CD14-positive monocyte (primary cell): ENCODE results near the gene CFAP57. TPM values are rescaled to one million over a fixed set of nuclear protein-coding genes. Genes with fewer than 3 reads are reported as not detected.
A peak's percentile ranks its signal among the peaks of the same experiment; 100 is the strongest.

ENCODE experiments used
- DNase-seq, 3 donors: peaks; one replicate each; pipeline ENCODE4 v3.0.0-alpha.2; 2011 to 2022
- H2AFZ ChIP-seq: 2 replicates; pipeline ENCODE4 v1.6.0; 2012; ENCODE audit warnings: mild to moderate bottlenecking, low read depth, low read length, inconsistent platforms; ENCODE audit not compliant: insufficient read depth, poor library complexity, severe bottlenecking
- H3K27ac ChIP-seq, 2 donors: 1 replicate in 1 of 2; 2 replicates in 1 of 2; pipeline ENCODE4 v1.5.1; 2012 to 2013; ENCODE audit warnings: low read length in 2 of 2, control low read depth in 1 of 2, inconsistent platforms in 1 of 2, low read depth in 1 of 2, mild to moderate bottlenecking in 1 of 2
- H3K27me3 ChIP-seq, 2 donors: one replicate each; pipeline versions ENCODE4 v1.6.0 to v1.6.1; 2011 to 2013; ENCODE audit warnings: low read length in 2 of 2; ENCODE audit not compliant: control insufficient read depth in 2 of 2, insufficient read depth in 2 of 2
- H3K36me3 ChIP-seq, 2 donors: replicated peaks in 1 of 2; 1 replicate in 1 of 2; 2 replicates in 1 of 2; pipeline versions ENCODE4 v1.5.1 to v1.6.1; 2012 to 2013; ENCODE audit warnings: low read length in 2 of 2, control low read depth in 1 of 2, inconsistent platforms in 1 of 2, mild to moderate bottlenecking in 1 of 2; ENCODE audit not compliant: insufficient read depth in 2 of 2, control insufficient read depth in 1 of 2
- H3K4me1 ChIP-seq, 2 donors: 1 replicate in 1 of 2; 2 replicates in 1 of 2; pipeline versions ENCODE4 v1.5.1 to v1.6.1; 2012 to 2013; ENCODE audit warnings: low read length in 2 of 2, control low read depth in 1 of 2, inconsistent platforms in 1 of 2, mild to moderate bottlenecking in 1 of 2, moderate library complexity in 1 of 2; ENCODE audit not compliant: insufficient read depth in 2 of 2, control insufficient read depth in 1 of 2
- H3K4me2 ChIP-seq: replicated peaks from 2 replicates; pipeline ENCODE3; 2012; ENCODE audit warnings: low read length, moderate library complexity, mild to moderate bottlenecking; ENCODE audit not compliant: poor library complexity, severe bottlenecking; ENCODE audit errors: extremely low read depth
- H3K4me3 ChIP-seq, 3 experiments: fragments of 200-600 bp in 1 of 3; sonication (generic) in 1 of 3; replicated peaks in 1 of 3; 1 replicate in 2 of 3; 2 replicates in 1 of 3; pipeline ENCODE4 v1.5.1; 2011 to 2013; ENCODE audit warnings: low read length in 3 of 3, mild to moderate bottlenecking in 3 of 3, control low read depth in 2 of 3, low read depth in 2 of 3, inconsistent platforms in 1 of 3, moderate library complexity in 1 of 3
- H3K79me2 ChIP-seq: 2 replicates; pipeline ENCODE4 v1.6.0; 2012; ENCODE audit warnings: mild to moderate bottlenecking, control low read depth, inconsistent platforms, low read length, moderate library complexity; ENCODE audit not compliant: insufficient read depth
- H3K9ac ChIP-seq: 2 replicates; pipeline ENCODE4 v1.6.0; 2017; ENCODE audit warnings: low read length, mild to moderate bottlenecking; ENCODE audit not compliant: insufficient read depth, poor library complexity, severe bottlenecking
- H3K9me3 ChIP-seq, 2 donors: replicated peaks in 1 of 2; 1 replicate in 1 of 2; 2 replicates in 1 of 2; pipeline versions ENCODE4 v1.5.1 to v1.6.1; 2012 to 2013; ENCODE audit warnings: low read length in 2 of 2, control low read depth in 1 of 2; ENCODE audit not compliant: control insufficient read depth in 1 of 2, insufficient read depth in 1 of 2
- H4K20me1 ChIP-seq: 2 replicates; pipeline ENCODE4 v1.6.0; 2012; ENCODE audit warnings: mild to moderate bottlenecking, low read length, control low read depth, moderate library complexity; ENCODE audit not compliant: insufficient read depth
- H3K27ac Mint-ChIP-seq, 7 donors: one replicate each; pipeline ENCODE4 v1.8.0; 2020; ENCODE audit warnings: mild to moderate bottlenecking in 7 of 7, mixed read lengths in 7 of 7, moderate library complexity in 6 of 7, inconsistent platforms in 2 of 7
- H3K27me3 Mint-ChIP-seq, 3 donors: one replicate each; pipeline ENCODE4 v1.8.0; 2021 to 2022; ENCODE audit warnings: low read depth in 3 of 3, mild to moderate bottlenecking in 3 of 3, mixed read lengths in 3 of 3, moderate library complexity in 3 of 3, inconsistent platforms in 1 of 3
- H3K36me3 Mint-ChIP-seq, 2 donors: one replicate each; pipeline ENCODE4 v1.8.0; 2020; ENCODE audit warnings: mixed read lengths in 2 of 2, inconsistent platforms in 1 of 2, mild to moderate bottlenecking in 1 of 2
- H3K4me1 Mint-ChIP-seq: one replicate; pipeline ENCODE4 v1.8.0; 2020; ENCODE audit warnings: mild to moderate bottlenecking, mixed read lengths
- H3K4me3 Mint-ChIP-seq, 2 donors: one replicate each; pipeline ENCODE4 v1.8.0; 2020; ENCODE audit warnings: mild to moderate bottlenecking in 2 of 2, mixed read lengths in 2 of 2, moderate library complexity in 1 of 2
- H3K9me3 Mint-ChIP-seq, 7 donors: one replicate each; pipeline ENCODE4 v1.8.0; 2020 to 2022; ENCODE audit warnings: mixed read lengths in 7 of 7, mild to moderate bottlenecking in 6 of 7, moderate library complexity in 6 of 7, inconsistent platforms in 2 of 7
- WGBS: methylation state at CpG from one replicate; pipeline ENCODE4 v1.1.5; 2013; ENCODE audit warnings: missing lambda C conversion rate; ENCODE audit not compliant: insufficient coverage; 5-methylcytosine and 5-hydroxymethylcytosine counted together
- intact Hi-C, 2 donors: fragments of 100-400 bp; cut with micrococcal nuclease; formaldehyde crosslinking; loops; one replicate each; pipeline versions ENCODE4 v1.15.0 to v1.15.1; 2023
- polyA plus RNA-seq, 3 donors: library from polyadenylated mRNA; depleted of rRNA in 1 of 3; unstranded in 2 of 3; stranded (reverse) in 1 of 3; fragments of 300-500 nt in 2 of 3; fragments of >200 nt in 1 of 3; fragmentation: Illumina TruSeq in 2 of 3; gene quantifications; 1 replicate in 2 of 3; 2 replicates in 1 of 3; pipeline ENCODE4 v1.2.3, GENCODE V29; 2012 to 2021
- TF ChIP-seq, protein P1 (sequence below): fragments of 200-600 bp; IDR thresholded peaks from one replicate; pipeline ENCODE4 v1.8.0; 2022; ENCODE audit warnings: antibody characterized with exemption, mild to moderate bottlenecking

CFAP57 gene
- polyA plus RNA-seq, 3 donors = 0.01 to 0.05 TPM; not detected in 1

GRCh38 chr1:43253876-43254275 is 81.7 kb downstream of the CFAP57 start:
- H3K4me1 Mint-ChIP-seq = no peaks in the 10 kb centered on the region
- no peaks in the 10 kb centered on the region for H3K36me3 Mint-ChIP-seq
- WGBS = 98% methylated on average over 5 of the region's 8 CpGs

DNA sequence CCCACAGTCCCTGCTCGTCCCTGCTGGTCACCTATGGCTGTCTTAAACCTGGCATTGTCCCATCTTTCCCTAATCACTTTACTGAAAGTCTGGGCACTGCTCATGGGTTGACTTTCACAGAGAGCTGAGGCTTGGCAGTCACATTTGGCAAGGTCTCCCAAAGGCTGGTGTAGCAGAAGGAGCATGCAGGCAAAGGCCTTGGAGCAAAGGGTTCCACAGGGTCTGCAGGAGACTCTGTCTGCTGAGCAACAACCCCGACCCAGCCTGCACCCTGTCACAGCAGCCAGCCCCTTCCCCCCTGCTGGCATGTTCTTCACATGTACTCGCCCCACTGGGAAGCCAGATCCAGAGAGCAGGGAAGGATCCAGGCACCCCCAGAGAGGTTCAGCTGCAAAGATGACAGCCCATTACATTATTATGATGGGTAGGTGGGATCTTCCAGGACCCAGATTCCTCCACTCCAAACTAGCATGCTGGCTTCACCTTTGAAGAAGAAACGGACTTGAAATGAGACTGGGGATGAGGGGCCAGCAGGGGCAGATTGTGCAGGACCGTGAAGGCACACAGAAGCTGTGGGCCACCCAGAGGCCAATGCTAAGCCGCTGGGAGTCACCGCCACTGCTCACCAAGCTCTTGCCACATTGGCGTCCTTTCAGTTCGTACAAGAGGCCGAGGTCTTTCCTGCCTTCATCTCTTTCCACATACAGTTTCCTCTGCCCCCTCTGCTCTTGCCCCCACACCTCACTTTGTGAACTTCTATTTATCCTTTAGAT is 83.5 kb downstream of the CFAP57 start:
- H3K9ac ChIP-seq = no peak overlapping the region
- Mint-ChIP-seq H3K9me3 (peaks cover 1 to 26% (median 10%) of the 10 kb centered on the region in 7 donors), H3K27ac (peak overlapping the region in 1 of 7 donors; percentile 45), H3K27me3 (peaks cover 0 to 3% (median 2%) of the 10 kb centered on the region in 3 donors), H3K4me1 (no peaks in the 10 kb centered on the region), H3K4me3 (no peak overlapping the region), H3K36me3 (no peaks in the 10 kb centered on the region)
- no peaks in the 10 kb centered on the region for H3K79me2 ChIP-seq
- no peaks in the 10 kb centered on the region for H3K27me3 ChIP-seq
- no peak overlapping the region for H3K4me3 ChIP-seq
- TF ChIP-seq, protein P1, sequence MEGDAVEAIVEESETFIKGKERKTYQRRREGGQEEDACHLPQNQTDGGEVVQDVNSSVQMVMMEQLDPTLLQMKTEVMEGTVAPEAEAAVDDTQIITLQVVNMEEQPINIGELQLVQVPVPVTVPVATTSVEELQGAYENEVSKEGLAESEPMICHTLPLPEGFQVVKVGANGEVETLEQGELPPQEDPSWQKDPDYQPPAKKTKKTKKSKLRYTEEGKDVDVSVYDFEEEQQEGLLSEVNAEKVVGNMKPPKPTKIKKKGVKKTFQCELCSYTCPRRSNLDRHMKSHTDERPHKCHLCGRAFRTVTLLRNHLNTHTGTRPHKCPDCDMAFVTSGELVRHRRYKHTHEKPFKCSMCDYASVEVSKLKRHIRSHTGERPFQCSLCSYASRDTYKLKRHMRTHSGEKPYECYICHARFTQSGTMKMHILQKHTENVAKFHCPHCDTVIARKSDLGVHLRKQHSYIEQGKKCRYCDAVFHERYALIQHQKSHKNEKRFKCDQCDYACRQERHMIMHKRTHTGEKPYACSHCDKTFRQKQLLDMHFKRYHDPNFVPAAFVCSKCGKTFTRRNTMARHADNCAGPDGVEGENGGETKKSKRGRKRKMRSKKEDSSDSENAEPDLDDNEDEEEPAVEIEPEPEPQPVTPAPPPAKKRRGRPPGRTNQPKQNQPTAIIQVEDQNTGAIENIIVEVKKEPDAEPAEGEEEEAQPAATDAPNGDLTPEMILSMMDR = no peak
- intact Hi-C loops = no loop called here
- no peaks in the 10 kb centered on the region for H3K4me1 ChIP-seq
- no peak overlapping the region for H3K4me2 ChIP-seq
- no peak overlapping the region for H3K27ac ChIP-seq
- H4K20me1 ChIP-seq = no peaks in the 10 kb centered on the region
- no peak for DNase-seq
- WGBS = 71% methylated on average over 9 of the region's 10 CpGs
- H3K36me3 ChIP-seq = no peaks in the 10 kb centered on the region
- peaks cover 6 to 23% of the 10 kb centered on the region in 2 donors for H3K9me3 ChIP-seq
- H2AFZ ChIP-seq = no peak overlapping the region

More at GRCh38 chr1:43253876-43254275, 81.7 kb downstream of the CFAP57 start:
- DNase-seq = no peak
- peak overlapping the region in 1 of 7 donors; percentile 54 for H3K27ac Mint-ChIP-seq
- H3K79me2 ChIP-seq = no peaks in the 10 kb centered on the region
- no peak overlapping the region for H3K27ac ChIP-seq
- no peak overlapping the region for H3K9ac ChIP-seq
- H3K36me3 ChIP-seq = no peaks in the 10 kb centered on the region
- H3K4me1 ChIP-seq = no peaks in the 10 kb centered on the region
- H3K9me3 Mint-ChIP-seq = peaks cover 0 to 16% (median 8%) of the 10 kb centered on the region in 7 donors
- H4K20me1 ChIP-seq = no peaks in the 10 kb centered on the region
- TF ChIP-seq, protein P1 = no peak
- peaks cover 6 to 20% of the 10 kb centered on the region in 2 donors for H3K9me3 ChIP-seq
- H3K4me3 Mint-ChIP-seq = no peak overlapping the region
- no peak overlapping the region for H3K4me2 ChIP-seq
- H3K4me3 ChIP-seq = no peak overlapping the region
- H2AFZ ChIP-seq = no peak overlapping the region
- no peaks in the 10 kb centered on the region for H3K27me3 ChIP-seq
- intact Hi-C loops = no loop called here
- peaks cover 0 to 3% (median 2%) of the 10 kb centered on the region in 3 donors for H3K27me3 Mint-ChIP-seq
